ENCODE measurements around the gene NTMT1.

Gene NTMT1

GRCh38 chr9:129597355-129598088 is 28.4 kb upstream of the NTMT1 start:
- DNase-seq (ENCODE audit: low read depth in 3 of 3) = no peak

DNA sequence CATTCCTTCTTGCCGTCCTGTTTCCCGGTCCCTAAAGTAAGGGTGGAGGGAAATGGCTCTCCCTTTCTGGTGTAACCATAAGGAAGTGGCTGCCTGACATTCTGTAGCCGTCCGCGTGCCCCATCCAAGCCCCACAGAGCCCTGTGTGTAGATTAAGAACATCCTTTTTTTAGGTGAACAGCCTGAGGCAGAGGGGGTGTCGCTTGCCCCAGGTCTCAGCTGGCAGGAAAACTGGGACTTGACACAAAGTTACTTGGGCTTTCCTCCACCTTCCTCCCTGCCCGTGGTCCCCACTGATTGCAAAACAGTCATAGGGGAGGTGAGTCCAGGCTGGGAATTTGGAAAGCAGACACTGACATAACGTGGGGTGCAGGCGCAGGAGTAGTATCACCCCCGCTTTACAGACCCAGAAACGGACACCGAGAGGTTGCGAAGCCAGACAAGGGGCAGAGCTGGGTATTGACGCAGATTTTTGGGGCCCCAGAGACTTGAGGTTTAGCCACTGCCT is 27.8 kb upstream of the NTMT1 start:
- DNase-seq (ENCODE audit: low read depth in 3 of 3) = no peak

GRCh38 chr9:129601082-129601674 is 24.8 kb upstream of the NTMT1 start:
- no peak for DNase-seq (ENCODE audit: low read depth in 3 of 3)

- DNase-seq (ENCODE audit: low read depth in 3 of 3) = no peak
Observed at GRCh38 chr9:129602598-129603415, 23.2 kb upstream of the NTMT1 start.

GRCh38 chr9:129604056-129604765 is 21.8 kb upstream of the NTMT1 start:
- DNase-seq (ENCODE audit: low read depth in 3 of 3) = no peak

DNA sequence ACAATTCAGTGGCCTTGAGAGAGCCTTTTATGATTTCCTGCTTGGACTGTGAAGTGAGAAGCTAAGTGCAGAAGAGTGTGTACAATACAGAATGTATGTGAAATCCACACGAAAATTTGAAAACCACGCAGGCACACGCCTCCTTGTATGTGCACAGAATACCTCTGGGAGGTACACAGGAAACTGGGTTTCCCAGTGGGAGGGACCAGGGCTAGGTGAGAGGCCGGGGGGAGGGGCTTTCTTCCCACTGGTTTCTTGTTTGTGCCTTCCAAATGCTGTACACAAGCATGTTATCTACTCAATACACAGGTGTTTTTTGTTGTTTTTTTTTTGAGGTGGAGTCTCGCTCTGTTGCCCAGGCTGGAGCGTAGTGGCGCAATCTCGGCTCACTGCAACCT is 21.2 kb upstream of the NTMT1 start:
- no peak for DNase-seq (ENCODE audit: low read depth in 3 of 3)

GRCh38 chr9:129606161-129607026 is 19.6 kb upstream of the NTMT1 start:
- DNase-seq (ENCODE audit: low read depth in 3 of 3) = no peak

- DNase-seq (ENCODE audit: low read depth in 3 of 3) = no peak
Observed at GRCh38 chr9:129607027-129607387, 19.0 kb upstream of the NTMT1 start.

DNA sequence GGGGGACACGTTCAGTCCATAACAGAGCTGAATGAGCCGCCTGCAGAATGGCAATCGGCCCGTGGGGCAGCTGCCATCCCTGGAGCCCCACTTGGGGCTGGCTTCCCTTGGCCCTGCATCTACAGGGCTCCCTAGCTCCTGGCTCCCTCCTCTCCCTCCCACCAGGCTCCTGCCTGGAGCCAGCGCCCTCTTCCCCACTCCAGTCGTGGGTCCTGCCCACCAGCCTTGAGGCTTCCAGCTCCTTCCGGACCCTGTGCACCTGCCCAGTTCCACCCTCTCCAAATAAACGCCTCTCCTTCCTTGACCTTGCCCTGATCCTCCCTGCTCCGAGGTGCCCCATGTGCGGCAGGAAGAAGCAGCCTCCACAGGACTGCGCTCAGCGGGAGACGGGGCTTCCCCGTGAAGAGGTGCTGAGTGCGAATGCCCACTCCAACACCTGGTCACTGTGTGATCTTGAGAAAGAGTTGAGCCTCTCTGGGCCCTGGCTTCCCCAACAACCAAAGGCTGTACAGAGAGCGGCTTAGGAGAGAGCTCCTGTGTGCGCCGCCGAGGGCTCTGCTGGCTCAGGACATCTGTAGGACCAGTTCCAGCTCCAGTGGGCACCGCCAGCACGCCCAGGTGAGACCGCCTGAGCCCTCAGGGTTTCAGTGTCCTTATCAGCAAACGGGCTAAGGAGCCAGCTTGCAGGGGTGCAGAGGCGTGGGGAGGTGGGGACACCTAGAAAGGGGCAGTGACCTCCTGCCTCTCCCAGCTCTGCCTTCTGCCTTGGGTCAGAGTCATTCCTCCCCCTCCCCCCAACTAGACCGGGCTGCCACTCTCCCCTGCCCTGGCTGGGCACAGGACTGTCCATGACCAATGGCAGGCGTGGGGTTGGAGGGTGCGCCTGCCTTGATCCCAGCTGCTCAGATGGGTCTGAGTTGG is 17.1 kb upstream of the NTMT1 start:
- no peak for DNase-seq (ENCODE audit: low read depth in 3 of 3)

DNA sequence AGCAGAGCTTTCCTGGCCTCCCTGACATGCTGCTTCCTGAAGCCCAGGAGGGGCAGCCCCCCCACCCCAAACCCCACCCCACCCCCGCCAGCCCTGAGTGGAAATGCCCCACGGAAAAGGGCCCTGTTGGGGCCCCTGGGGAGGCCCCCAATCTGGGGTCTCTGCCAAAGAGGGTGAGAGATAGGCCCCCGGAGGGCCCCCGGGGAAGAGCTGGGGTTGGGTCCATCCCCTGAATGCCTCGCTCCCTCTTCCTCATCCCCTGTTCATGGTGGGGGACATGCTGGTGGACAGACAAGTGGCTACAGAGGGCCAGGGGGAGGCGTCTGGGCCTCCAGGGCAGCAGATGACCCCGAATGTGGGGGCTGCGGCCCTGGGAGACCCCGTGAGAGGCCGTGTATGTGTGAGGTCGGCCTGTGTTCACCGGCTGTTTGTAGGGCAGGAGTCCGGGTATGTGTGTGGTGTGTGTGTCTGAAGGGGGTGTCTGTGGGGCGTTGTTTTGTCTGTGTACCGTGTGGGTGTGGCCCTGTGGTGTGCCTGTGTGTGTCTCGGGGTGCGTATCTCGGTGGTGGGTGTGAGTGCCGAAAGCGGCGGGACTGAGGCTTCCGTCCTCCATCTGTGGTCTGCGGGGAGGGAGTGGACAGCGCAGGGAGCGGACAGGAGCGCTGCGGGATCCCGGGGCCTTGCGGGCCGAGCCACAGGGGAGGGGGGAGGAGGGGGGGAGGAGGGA is 16.3 kb upstream of the NTMT1 start:
- peak in 1 of 3 experiments; percentile 38 for DNase-seq (ENCODE audit: low read depth in 3 of 3)

DNA sequence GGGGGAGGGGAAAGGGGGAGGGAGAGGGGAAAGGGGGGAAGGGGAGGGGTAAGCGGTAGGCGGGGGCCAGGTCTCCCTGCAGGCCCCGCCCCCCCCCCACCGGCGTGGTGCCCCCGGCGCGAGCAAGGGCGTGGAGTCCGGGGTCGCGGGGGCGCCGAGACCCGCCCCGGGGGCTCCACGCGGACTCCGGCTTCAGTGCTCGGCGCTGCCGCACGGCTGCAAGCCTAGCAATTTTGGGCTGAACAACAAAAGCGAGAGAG is 15.8 kb upstream of the NTMT1 start:
- no peak for DNase-seq (ENCODE audit: low read depth in 3 of 3)

GRCh38 chr9:129610473-129611306 is 15.3 kb upstream of the NTMT1 start:
- peak; percentile 54 to 64 (median 55) for DNase-seq (ENCODE audit: low read depth in 3 of 3)

- no peak for DNase-seq (ENCODE audit: low read depth in 3 of 3)
Observed at GRCh38 chr9:129611307-129611800, 14.6 kb upstream of the NTMT1 start.

GRCh38 chr9:129612123-129612522 is 13.8 kb upstream of the NTMT1 start:
- no peak for DNase-seq (ENCODE audit: low read depth in 3 of 3)

- no peak for DNase-seq (ENCODE audit: low read depth in 3 of 3)
Observed at GRCh38 chr9:129612815-129613519, 13.0 kb upstream of the NTMT1 start.

GRCh38 chr9:129613520-129614175 is 12.3 kb upstream of the NTMT1 start:
- no peak for DNase-seq (ENCODE audit: low read depth in 3 of 3)

GRCh38 chr9:129614932-129615331 is 11.0 kb upstream of the NTMT1 start:
- no peak for DNase-seq (ENCODE audit: low read depth in 3 of 3)
